ENCODE data around the gene SRRT.

The SRRT gene

GRCh38 chr7:100887516-100888290 lies 12.8 kb downstream of the SRRT start:
- peak overlapping the region; percentile 95 for H3K4me3 ChIP-seq (ENCODE audit: low read depth, low read length)

GRCh38 chr7:100888291-100888987 lies 13.5 kb downstream of the SRRT start:
- TF ChIP-seq CTCF (IDR thresholded peaks at IDR 0.05; ENCODE audit: borderline replicate concordance, insufficient read depth, low read depth, low read length) = no peak
- peak overlapping the region; percentile 95 for H3K4me3 ChIP-seq (ENCODE audit: low read depth, low read length)

More at GRCh38 chr7:100887516-100888290, 12.8 kb downstream of the SRRT start:
- TF ChIP-seq CTCF (IDR thresholded peaks at IDR 0.05; ENCODE audit: borderline replicate concordance, insufficient read depth, low read depth, low read length) = no peak

- no peak for TF ChIP-seq CTCF (IDR thresholded peaks at IDR 0.05; ENCODE audit: borderline replicate concordance, insufficient read depth, low read depth, low read length)
- H3K4me3 ChIP-seq (ENCODE audit: low read depth, low read length) = peak within 1 kb of the TSS; percentile 95
These were observed 14.3 kb downstream of the SRRT start, which contains the start of gene UFSP1 for GRCh38 chr7:100888988-100889750. Gene UFSP1 (minus strand): TSS chr7:100889715. CDS start chr7:100889271, 444 bp downstream.

DNA sequence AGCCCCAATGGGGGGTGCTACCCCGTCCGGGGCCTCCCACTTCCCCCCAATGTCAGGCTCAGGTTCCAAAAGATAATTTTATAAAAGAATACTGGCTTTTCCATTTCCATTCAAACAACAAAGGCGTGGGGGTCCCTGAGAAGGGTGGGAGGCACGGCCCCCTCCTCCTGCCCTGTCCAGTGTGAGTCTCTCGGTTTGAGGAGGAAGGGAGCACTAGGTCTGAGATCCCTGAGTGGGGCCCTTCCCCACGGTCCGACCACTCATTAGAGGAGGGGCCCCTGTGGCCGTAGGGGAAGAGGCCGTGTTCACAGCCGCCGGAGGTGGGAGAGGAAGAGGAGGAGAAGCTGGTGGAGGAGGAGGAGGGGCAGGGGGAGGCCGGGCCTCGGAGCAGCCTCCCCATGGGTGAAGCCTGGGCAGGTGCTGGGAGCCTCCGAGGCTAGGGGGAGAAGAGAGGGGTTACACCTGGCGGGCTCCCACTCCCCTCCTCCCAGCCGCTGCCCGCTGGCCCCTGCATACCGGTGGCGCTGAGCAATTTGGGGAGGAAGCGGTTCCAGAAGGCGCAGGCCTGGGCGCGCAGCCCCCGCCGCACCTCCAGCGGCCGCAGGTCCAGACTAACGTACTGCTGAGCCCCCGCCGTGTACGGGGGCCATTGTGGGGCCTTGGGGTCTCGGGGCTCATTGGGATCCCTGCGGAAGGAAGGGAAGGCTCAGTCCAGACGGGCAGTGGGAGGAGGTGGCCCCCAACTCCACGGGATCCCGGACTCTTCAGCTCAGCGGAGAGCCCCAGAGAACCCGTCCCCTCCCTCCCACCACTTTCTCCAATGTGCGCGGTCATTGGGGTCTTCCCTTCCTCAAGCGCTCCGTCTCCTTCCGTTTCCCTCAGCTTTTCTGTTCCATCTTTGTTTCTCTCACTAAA lies 16.0 kb downstream of the SRRT start:
- peak overlapping the region; percentile 59 for H3K4me3 ChIP-seq (ENCODE audit: low read depth, low read length)
- 0 out of 2 replicates have a peak, but pooled peaks have one; percentile 1 for TF ChIP-seq CTCF (IDR thresholded peaks at IDR 0.05; ENCODE audit: borderline replicate concordance, insufficient read depth, low read depth, low read length)

GRCh38 chr7:100891568-100892247 lies 16.8 kb downstream of the SRRT start:
- no peak for TF ChIP-seq CTCF (IDR thresholded peaks at IDR 0.05; ENCODE audit: borderline replicate concordance, insufficient read depth, low read depth, low read length)
- no peak overlapping the region for H3K4me3 ChIP-seq (ENCODE audit: low read depth, low read length)
